ENCODE measurements around the gene PTPN14.

GRCh38 chr1:214330715-214331114 is 220.7 kb downstream of the PTPN14 start:
- TF ChIP-seq, protein P1, sequence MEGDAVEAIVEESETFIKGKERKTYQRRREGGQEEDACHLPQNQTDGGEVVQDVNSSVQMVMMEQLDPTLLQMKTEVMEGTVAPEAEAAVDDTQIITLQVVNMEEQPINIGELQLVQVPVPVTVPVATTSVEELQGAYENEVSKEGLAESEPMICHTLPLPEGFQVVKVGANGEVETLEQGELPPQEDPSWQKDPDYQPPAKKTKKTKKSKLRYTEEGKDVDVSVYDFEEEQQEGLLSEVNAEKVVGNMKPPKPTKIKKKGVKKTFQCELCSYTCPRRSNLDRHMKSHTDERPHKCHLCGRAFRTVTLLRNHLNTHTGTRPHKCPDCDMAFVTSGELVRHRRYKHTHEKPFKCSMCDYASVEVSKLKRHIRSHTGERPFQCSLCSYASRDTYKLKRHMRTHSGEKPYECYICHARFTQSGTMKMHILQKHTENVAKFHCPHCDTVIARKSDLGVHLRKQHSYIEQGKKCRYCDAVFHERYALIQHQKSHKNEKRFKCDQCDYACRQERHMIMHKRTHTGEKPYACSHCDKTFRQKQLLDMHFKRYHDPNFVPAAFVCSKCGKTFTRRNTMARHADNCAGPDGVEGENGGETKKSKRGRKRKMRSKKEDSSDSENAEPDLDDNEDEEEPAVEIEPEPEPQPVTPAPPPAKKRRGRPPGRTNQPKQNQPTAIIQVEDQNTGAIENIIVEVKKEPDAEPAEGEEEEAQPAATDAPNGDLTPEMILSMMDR (IDR thresholded peaks at IDR 0.05; ENCODE audit: low read depth, low read length) = no peak
- no peak for TF ChIP-seq EZH2phosphoT487 (IDR thresholded peaks at IDR 0.05; ENCODE audit: low read depth)
